ELF-1 (cell line): ENCODE measurements around the gene ZNF688.
"Not testable (repeated sequence)": the region's sequence is repeated elsewhere in the genome, so short reads cannot be mapped to it uniquely, and the experiment has no call there.

Experiments
- DNase-seq: peaks from one replicate; pipeline ENCODE4 v3.0.0-alpha.2; 2016; ENCODE audit warnings: low read depth, low spot score

Gene ZNF688

DNA sequence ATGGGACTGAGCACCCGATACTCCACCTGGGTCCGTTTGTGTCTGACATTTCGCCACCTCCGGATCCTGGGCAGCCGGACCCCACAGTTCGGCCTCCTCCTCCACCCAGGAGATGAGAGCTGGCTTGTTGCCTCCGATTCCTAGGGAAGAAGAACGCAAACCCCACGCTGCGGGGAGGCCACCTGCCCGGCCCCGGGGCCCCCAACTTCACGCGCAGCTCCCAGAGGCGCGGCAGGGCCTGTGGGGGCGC, 13.9 kb downstream of the ZNF688 start:
- no peak for DNase-seq

DNA sequence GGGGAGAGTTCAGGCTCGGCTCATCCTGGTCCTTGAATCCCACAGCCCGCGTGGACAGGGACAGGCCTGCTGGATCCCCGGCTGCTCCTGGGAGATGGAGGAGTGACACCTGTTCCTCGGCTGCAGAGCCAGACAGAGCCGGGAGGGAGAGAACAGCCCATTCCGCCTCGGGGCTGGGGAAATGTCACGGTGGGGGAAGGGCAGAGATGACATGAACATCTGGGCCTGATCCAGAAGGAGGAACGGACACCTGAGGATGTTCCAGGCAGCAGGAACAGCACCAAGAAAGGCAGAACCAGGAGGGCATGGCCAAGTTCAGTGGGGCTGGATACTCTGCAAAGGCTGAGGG, 15.4 kb downstream of the ZNF688 start:
- DNase-seq = no peak

DNA sequence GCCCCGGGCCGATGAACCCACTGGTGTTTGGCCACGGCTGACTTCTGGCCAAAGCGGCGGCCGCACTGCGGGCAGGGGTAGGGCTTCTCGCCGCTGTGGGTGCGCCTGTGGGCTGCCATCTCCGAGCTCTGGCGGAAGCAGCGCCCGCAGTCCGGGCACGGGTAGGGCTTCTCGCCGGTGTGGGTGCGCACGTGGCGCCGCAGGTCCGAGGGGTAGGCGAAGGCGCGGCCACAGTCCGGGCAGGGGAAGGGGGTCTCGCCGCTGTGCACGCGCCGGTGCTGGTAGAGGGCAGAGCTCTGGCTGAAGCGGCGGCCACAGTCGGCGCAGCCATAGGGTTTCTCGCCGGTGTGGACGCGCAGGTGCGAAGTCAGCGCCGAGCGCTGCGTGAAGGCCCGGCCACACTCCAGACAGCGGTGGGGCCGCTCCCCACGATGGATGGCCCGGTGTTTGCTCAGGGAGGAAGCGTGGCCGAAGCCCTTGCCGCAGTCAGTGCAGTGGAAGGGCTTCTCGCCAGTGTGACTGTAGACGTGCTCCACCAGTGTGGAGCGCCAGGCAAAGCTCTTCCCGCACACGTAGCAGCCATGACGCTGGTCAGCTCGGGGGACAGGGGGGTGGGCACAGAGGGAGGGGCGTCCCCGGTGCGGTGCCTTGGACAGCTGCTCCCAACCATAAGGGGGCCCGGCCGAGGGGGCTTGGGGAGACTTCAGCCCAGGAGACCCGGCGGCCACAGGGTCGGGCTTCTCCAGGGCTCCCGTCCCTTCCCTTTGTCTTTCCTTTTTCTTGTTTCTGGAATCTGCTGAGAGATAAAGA, 16.0 kb downstream of the ZNF688 start:
- DNase-seq = no peak

DNA sequence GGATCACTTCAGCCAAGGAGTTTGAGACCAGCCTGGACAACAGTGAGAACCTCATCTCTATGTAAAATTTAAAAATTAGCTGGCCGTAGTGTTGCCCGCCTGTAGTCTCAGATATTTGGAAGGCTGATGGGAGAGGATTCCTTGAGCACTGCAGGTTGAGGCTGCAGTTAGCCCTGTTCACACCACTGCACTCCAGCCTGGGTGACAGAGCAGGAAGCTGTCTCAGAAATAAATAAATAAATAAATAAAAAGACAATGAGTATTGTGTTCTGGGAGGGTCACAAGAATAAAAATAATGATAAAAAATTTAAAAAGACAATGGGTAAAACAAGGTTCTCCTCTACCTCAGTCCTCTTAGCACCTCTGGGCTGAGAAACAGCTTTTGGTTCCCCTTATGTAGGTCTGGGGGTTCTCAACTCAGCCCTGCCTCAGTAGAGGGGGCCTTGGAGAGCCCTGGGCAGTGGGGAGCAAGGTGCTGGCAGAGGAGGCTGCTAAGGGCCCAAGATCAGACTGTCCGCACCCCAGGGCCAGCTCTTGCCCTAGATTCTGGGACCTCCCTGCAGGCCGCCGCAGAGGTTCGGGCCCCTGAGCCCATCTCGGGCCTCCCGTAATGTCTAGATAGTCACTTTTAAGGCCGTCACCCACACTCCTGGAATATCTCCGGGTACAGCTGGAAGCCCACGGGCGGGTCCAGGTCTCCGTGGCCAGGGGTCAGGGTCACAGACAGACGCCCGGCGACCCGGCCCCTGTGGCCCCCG, 16.8 kb downstream of the ZNF688 start:
- DNase-seq = no peak

DNA sequence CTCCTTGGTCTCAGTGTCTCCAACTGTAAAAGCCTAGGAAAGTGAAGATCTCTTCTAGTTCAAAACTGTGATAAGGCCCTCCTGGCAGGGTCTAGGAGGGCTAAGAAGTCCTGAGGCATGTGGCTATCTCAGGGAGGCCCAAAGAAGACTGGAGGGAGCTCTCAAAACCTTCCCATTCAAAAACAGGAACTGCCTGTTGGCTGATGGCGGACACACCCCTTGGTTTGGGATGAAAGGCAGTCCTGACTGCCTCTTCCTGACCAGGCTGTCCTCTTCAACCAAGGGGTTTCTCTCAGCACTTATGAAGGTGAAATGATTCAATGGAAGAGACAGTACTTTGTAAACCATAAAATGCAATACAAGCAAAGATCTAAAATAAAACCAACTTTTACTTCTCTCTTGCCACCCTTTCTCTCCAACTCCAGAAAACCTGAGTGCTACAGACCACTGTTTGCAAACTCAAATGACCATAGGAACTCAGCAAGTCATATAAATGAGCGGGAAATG, 18.1 kb downstream of the ZNF688 start:
- DNase-seq = no peak

DNA sequence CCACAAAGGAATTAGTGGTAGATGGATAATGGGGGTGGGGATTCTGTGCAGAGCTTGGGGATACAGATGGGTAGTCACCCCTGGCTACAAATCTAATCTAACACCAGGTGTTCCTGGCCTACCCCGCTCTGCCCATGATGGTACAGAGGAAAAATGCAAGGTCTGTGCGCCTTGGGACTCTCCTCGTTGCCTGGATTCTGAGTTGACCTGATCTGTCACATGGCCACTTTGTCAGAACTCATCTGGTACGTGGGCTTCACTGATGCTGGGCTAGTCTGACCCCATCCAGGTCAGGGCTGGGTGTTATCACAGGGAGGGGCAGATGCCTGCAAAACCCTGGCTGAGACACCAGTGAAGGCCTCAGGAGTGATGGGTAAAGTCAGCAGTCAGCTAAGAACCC, 18.6 kb downstream of the ZNF688 start:
- DNase-seq = no peak

DNA sequence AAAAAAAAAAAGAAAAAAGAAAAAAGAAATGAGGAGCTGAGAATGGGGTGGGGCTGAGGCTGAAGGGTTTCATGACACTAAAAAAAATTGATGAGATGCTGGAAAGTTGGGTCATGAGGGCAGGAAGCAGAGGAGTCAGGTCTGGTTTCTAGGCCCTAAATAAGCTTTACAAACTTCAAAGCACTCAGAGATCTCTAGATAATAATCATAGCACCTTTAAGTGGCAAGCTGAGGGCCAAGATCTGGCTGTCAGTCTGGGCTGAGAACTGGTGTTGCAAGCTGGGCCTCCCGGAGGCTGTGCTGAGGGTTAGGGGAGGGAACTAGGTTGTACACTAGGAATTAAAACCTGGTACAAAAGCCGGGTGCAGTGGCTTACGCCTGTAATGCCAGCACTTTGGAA, 19.7 kb downstream of the ZNF688 start:
- DNase-seq = peak; percentile 44

DNA sequence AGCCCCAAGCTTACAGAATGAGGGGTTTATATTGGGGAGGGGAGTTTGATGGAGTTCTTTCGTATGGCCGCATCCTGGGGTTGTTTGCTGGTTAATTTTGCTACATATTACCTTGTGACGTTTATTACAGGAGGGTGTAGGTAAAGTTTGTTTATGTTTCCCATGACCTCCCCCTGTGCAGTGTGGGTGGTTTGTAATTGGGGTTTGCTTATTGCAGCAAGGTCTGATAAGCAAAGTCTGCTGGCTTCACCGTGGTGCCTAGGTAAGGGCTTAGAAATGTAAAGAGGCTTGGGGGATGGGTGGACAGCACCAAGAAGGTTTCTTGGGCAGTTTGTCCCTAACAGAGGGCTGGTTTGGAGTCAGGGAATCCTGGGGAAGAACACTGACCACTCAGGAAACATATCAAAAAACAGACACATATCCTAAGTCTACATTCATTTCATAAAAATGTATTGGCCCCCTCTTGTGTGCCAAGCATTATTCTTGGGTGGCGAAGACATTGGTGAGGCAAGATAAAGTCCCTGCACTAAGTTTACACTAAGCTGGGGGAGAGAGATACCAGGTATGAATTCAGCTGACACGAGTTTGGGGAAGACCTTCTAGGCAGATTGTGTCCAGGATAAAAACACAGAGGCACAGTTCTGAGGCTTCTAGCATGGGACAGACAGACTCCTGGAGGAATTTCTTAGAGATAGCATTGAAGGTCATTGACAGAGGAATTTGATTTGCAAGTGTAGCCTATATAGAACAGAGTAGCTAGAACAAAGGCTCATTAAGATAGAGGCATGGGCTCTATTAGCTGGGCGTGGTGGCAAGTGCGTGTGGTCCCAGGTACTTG, 22.9 kb downstream of the ZNF688 start:
- no peak for DNase-seq

DNA sequence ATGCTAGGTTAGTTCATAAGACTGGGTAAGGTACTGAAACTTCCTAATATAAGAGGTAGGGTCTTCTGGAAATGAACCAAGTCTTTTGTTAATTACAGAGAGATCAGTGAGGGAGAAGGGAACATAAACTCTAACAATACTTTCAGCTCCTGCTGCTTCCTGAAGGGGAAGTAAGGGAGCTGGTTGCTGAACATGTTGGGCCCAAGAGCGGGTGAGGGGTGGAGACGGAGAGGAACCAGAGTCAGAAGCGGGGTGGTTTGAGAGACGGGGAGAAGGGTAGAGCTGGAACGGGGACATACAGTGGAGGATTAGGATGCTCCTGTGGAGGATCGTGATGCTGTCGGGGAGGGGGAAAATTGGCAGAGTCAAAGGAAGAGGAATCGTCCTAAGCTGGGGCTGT, 25.4 kb downstream of the ZNF688 start:
- no peak for DNase-seq

DNA sequence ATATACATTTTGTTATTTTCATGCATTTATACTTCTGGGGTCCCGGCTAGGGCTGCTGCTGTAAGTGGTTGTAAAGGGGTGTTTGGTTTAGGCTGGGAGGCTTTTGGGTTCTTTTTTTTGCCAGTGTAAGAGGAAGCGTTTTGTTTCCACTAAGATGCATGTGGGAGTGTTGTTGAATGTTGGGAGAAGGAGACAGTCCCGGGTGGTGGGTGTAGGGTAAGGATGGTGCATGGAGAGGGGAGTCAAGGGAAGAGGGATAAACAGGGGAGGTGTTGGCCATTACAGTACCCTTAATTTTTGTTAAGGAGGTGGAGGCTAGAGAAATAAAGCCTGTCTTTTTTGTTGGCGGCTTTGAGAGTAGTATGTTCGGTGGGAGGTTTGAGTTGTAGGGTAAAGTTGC, 28.4 kb downstream of the ZNF688 start:
- DNase-seq = no peak

DNA sequence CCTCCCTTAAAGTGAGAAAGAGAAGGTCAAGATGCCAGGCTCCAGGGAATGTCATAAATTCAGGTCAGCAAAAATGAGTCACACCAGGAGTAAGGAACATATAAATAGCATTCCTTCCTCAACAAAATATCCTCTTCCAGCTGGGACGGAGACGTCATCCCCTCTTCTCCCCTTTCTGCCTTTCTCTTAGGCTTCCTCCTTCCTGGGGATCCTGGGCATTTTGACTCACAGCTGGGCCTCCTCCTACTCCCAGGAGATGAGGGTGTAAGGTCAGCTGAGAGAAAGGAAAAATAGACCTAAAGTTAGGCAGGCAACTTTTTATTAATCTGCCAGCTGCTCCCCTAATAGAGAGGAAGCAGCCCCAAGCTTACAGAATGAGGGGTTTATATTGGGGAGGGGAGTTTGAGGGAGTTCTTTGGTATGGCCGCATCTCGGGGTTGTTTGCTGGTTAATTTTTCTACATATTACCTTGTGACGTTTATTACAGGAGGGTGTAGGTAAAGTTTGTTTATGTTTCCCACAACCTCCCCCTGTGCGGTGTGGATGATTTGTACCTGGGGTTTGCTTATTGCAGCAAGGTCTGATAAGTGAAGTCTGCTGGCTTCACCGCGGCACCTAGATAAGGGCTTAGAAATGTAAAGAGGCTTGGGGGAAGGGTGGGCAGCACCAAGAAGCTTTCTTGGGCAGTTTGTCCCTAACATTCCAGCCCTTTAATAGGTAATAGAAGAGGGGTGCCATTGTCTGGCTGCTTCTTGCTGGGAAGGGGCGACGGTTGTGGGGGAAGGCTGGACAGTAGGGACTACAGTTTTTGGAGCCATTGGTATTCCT, 29.8 kb downstream of the ZNF688 start:
- DNase-seq = no peak

DNA sequence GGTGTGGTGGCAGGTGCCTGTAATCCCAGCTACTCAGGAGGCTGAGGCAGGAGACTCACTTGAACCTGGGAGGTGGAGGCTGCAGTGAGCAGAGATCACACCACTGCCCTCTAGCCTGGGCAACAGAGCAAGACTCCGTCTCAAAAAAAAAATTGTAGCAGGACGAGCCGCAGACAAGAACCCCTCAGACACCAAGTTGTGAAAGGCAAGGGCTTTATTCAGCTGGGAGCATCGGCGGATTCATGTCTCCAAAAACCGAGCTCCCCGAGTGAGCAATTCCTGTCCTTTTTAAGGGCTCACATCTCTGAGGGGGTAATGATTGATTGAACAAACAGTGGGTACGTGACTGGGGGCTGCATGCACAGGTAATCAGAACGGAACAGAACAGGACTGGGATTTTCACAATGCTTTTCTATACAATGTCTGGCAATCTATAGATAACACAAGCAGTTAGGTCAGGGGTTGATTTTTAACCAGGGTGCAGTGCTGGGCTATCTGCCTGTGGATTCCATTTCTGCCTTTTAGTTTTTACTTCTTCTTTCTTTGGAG, 30.5 kb downstream of the ZNF688 start:
- DNase-seq = not testable (repeated sequence)

DNA sequence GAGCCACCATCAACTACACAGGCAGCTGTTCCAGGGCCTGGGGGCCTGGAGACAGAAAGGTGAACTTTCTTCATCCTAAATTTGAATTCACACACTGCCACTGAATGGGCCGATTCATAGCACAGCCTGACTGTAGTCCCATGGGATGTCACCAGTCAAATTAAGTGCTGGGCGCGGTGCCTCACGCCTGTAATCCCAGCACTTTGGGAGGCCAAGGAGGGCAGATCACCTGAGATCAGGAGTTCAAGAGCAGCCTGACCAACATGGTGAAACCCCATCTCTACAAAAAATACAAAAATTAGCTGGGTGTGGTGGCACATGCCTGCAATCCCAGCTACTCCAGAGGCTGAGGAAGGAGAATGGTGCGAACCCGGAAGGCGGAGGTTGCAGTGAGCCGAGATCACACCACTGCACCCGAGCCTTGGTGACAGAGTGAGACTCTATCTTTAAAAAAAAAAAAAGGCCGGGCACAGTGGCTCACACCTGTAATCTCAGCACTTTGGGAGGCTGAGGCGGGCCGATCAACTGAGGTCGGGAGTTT, 31.5 kb downstream of the ZNF688 start:
- DNase-seq = not testable (repeated sequence)

DNA sequence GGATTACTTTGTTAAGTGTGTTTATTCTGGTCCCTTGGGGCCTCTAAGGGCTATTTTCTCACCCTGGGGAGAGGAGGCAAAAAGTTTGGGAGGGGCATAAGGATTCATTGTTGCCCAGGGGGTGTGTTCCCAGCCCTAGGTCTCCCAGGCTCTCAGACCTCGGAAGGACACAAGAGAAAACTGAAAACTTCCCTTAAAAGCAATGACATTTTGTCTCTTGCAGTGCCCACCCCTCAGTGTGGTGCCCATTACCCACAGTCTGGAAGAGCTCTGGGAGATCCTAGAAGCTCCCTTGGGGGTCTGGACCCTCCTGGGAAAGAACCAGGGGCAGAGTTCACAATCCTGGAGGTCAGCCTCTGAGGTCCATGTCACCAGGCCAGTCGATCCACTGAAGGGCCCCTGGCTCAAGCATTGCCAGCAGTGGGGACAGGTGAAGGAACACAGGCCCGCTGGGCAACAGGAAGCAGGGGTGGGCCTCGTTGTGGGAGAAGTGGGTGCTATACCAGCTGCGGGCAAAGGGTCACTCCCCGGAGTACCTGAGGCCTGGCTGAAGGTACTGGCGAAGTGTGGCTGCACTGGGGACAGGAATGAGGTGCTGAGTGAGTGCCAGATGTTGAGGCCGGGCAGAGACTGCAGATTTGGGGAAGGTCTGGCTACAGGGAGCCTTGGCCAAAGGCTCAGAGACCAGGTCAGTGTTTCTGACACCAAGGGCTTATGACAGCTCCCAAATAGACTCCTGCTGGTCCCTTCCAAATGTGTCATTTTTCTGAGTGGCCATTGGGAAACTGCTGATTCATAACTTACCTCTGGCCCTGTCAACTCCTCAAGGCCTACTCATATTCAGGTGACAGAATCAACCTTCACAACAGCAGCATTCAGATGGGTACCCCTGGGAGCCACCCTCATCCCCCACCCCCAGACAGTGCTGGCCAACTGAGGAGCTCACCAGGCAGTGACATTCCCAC, 32.2 kb downstream of the ZNF688 start:
- no peak for DNase-seq

DNA sequence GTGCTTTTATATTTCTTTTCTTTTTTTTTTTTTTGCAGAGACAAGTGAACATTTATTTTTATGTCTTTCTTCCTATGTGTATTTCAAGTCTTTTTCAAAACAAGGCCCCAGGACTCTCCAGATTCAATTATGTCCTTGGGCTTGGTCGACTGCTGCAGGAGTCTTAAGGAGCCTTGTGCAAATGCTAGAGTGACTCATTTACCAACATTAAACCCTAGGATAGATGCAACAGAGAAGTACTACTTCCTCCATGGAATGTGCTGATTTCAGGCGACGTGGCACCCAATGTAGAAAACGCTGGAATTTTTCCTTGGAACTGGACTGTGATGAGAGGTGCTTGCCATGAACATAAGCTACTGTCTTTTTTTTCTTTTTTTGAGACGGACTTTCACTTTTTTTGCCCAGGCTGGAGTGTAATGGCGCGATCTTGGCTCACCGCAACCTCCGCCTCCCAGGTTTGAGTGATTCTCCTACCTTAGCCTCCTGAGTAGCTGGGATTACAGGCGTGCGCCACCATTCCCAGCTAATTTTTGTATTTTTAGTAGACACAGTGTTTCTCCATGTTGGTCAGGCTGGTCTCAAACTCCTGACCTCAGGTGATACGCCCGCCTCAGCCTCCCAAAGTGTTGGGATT, 35.0 kb downstream of the ZNF688 start:
- DNase-seq = not testable (repeated sequence)

DNA sequence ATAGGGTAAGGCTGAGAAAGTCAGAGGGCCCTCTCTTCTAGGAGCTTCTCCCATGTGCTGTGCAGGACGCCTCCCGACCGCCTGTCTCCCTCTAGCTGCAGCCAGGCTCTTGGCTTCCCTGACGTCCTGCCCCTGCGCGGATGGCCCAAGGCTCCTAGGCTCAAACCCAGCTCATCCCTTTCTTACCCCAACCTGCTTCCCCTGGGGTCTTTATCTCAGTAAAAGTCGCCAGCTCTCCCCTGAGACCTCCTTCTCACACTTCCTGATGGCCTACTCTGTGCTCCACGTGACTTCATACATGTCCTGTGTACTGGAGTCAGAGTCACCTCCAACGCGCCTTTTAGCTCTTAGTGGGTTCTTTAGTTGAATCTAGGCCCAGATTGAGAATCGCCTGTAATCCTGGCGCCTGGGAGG, 35.7 kb downstream of the ZNF688 start:
- peak; percentile 87 for DNase-seq

DNA sequence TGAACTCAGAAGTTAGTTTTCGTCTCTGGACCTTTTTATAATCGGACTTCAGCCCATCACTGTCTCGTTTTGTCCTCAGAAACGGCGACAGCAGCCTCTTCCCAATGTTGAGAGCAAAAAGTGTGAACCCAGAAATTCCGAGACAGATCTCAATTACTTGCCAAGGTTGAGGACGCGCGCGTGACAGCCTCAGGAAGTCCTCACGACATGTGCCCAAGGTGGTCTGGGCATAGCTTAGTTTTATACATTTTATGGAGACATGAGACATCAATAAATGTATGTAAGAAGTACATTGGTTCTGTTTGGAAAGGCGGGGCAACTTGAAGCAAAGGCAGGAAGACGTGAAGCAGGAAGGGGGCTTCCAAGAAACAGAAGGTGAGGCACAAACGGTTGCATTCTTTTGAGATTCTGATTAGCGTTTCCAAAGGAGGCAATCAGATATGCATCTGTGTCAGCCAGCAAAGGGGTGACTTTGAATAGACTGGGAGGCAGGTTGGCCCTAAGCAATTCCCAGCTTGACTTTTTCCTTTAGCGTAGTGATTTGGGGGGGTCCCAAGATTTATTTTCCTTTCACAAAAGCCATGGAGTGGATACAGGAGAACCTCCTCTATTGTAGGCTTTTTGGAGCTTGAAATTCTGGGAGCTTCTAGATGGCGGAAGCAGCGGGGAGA, 36.3 kb downstream of the ZNF688 start:
- peak; percentile 66 for DNase-seq

DNA sequence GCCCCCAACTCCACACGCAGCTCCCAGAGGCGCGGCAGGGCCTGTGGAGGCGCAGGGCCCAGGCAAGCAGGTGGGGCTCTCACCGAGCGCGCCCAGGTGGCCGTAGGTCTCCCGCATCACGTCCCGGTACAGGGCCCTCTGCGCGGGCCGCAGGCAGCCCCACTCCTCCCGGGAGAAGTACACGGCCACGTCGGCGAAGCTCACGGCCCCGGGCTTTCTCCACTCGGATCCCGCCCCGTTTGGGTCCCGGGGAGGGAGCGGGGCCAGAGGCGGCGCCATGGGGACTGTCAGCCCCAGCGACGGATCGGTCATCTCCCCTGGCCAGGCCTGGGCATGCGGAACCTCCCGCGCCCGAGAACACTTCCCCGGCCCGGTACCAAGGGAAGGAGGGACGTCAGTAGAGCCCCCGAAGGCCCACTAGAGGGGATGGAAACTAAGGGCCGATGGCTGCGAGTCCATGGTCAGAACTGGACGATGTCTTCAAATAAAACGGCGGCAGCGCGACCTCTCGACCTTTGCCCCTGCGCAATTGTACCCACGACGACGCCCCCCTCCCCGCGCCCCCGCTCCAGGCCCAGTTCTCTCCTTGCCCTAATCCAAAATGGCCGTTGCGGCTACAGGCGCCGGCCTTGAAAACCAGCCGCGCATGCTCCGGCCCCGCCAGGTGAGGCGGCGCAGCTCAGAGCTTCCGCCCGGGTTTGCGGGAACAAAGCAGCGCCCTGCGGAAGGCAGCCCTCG, 37.0 kb downstream of the ZNF688 start, which contains the start of gene ZNF747:
Gene ZNF747 (minus strand): TSS at position 491 of the 738 bp plus-strand sequence. CDS start 179 bp downstream, at position 312.
- DNase-seq = peak; percentile 89
